Lung (tissue), 12 donors: ENCODE results near the gene DUSP6. TPM values are rescaled to one million over a fixed set of nuclear protein-coding genes. Genes with fewer than 3 reads are reported as not detected.

ENCODE experiments used
- ATAC-seq: fragments of 200-7000 bp; cut with Tn5 transposase; one replicate; pipeline ENCODE4 v1.9.1; 2020; ENCODE audit warnings: moderate number of reproducible peaks; ENCODE audit not compliant: insufficient read depth, low FRiP score
- DNase-seq, 3 donors: peaks; one replicate each; pipeline ENCODE4 v3.0.0-alpha.2; 2013 to 2017
- H3K27ac ChIP-seq, 2 donors: one replicate each; pipeline ENCODE4 v1.5.1; 2013; ENCODE audit warnings: mild to moderate bottlenecking in 2 of 2, moderate library complexity in 2 of 2, control low read depth in 1 of 2, inconsistent platforms in 1 of 2, low read depth in 1 of 2, low read length in 1 of 2
- H3K27me3 ChIP-seq, 3 donors: one replicate each; pipeline ENCODE4 v1.5.1; 2013; ENCODE audit warnings: low read length in 2 of 3; ENCODE audit not compliant: control insufficient read depth in 3 of 3, insufficient read depth in 3 of 3
- H3K36me3 ChIP-seq, 4 donors: one replicate each; pipeline ENCODE4 v1.5.1; 2013; ENCODE audit warnings: low read length in 4 of 4, mild to moderate bottlenecking in 1 of 4, moderate library complexity in 1 of 4; ENCODE audit not compliant: control insufficient read depth in 4 of 4, insufficient read depth in 4 of 4
- H3K4me1 ChIP-seq, 5 donors: one replicate each; pipeline ENCODE4 v1.5.1; 2013; ENCODE audit warnings: low read length in 5 of 5, mild to moderate bottlenecking in 2 of 5, moderate library complexity in 1 of 5; ENCODE audit not compliant: control insufficient read depth in 5 of 5, insufficient read depth in 5 of 5
- H3K4me3 ChIP-seq: one replicate; pipeline ENCODE4 v1.5.1; 2013; ENCODE audit warnings: mild to moderate bottlenecking, control low read depth, moderate library complexity
- H3K9ac ChIP-seq, 2 donors: one replicate each; pipeline ENCODE4 v1.5.1; 2013; ENCODE audit warnings: low read length in 2 of 2, control low read depth in 1 of 2; ENCODE audit not compliant: insufficient read depth in 1 of 2
- H3K9me3 ChIP-seq, 4 donors: one replicate each; pipeline ENCODE4 v1.5.1; 2013; ENCODE audit warnings: low read length in 3 of 4, mild to moderate bottlenecking in 1 of 4, moderate library complexity in 1 of 4; ENCODE audit not compliant: control insufficient read depth in 4 of 4, insufficient read depth in 3 of 4
- CTCF ChIP-seq: IDR thresholded peaks from 2 replicates; pipeline ENCODE4 v1.5.1; 2012; ENCODE audit warnings: mild to moderate bottlenecking; ENCODE audit errors: control extremely low read depth, extremely low read depth
- WGBS, 2 donors: extraction: QIAGEN DNeasy Blood & Tissue Kit; methylation state at CpG; one replicate each; pipeline ENCODE4 v1.1.7; 2013; 5-methylcytosine and 5-hydroxymethylcytosine counted together
- polyA plus RNA-seq, 2 donors: library from polyadenylated mRNA; stranded (reverse); fragments of 200-250 nt; gene quantifications; one replicate each; pipeline ENCODE4 v1.2.1, GENCODE V29; 2013
- total RNA-seq, 2 donors: library from RNA; depleted of rRNA in 1 of 2; stranded (reverse); fragments of >200 nt in 1 of 2; gene quantifications; one replicate each; pipeline ENCODE4 v1.2.1, GENCODE V29; 2014 to 2021
- donor health status: control.
- donor health status: control.
- donor health status: Bipolar disorder and iron deficiency.
- donor health status: healthy.
- donor health status: DM: yes; HTN: yes; CAD: no.

The DUSP6 gene
- total and polyA plus RNA-seq, 4 donors, result 37.8 to 187 (median 155) TPM

GRCh38 chr12:89324437-89324836 is 27.9 kb downstream of the DUSP6 start:
- no peak overlapping the region for H3K27ac ChIP-seq
- H3K9me3 ChIP-seq, result no peaks in the 10 kb centered on the region
- H3K4me3 ChIP-seq, result no peak overlapping the region
- 92 to 94% methylated on average over 7 of the region's 7 CpGs for WGBS, 2 donors
- H3K9ac ChIP-seq, result no peak overlapping the region
- no peak for ATAC-seq
- TF ChIP-seq CTCF, result no peak
- H3K4me1 ChIP-seq, result peaks cover 0 to 47% (median 12%) of the 10 kb centered on the region in 5 donors
- H3K36me3 ChIP-seq, result no peaks in the 10 kb centered on the region
- DNase-seq, result no peak
- H3K27me3 ChIP-seq, result no peaks in the 10 kb centered on the region

- no peak for ATAC-seq
- no peak for DNase-seq
- H3K27me3 ChIP-seq, result no peaks in the 10 kb centered on the region
- no peaks in the 10 kb centered on the region for H3K36me3 ChIP-seq
- 88 to 92% methylated on average over 3 of the region's 3 CpGs for WGBS, 2 donors
- no peak overlapping the region for H3K27ac ChIP-seq
- TF ChIP-seq CTCF, result no peak
- H3K4me3 ChIP-seq, result no peak overlapping the region
- no peaks in the 10 kb centered on the region for H3K9me3 ChIP-seq
- H3K4me1 ChIP-seq, result peaks cover 2 to 52% (median 9%) of the 10 kb centered on the region in 5 donors
- H3K9ac ChIP-seq, result no peak overlapping the region
These were observed 28.6 kb downstream of the DUSP6 start for GRCh38 chr12:89323568-89324218.

GRCh38 chr12:89320735-89321134 is 31.6 kb downstream of the DUSP6 start:
- no peak for TF ChIP-seq CTCF
- H3K36me3 ChIP-seq, result no peaks in the 10 kb centered on the region
- ATAC-seq (no peak), DNase-seq (no peak)
- H3K27me3 ChIP-seq, result no peaks in the 10 kb centered on the region
- WGBS, 2 donors, result 93 to 97% methylated on average over 1 of the region's 1 CpG
- H3K4me1 ChIP-seq, result peaks cover 2 to 43% (median 11%) of the 10 kb centered on the region in 5 donors
- H3K4me3 ChIP-seq, result no peak overlapping the region
- no peak overlapping the region for H3K9ac ChIP-seq
- no peak overlapping the region for H3K27ac ChIP-seq
- H3K9me3 ChIP-seq, result no peaks in the 10 kb centered on the region

- Histone ChIP-seq H3K9me3 (no peaks in the 10 kb centered on the region), H3K9ac (no peak overlapping the region), H3K36me3 (no peaks in the 10 kb centered on the region), H3K27me3 (no peaks in the 10 kb centered on the region), H3K4me3 (no peak overlapping the region), H3K4me1 (peaks cover 2 to 38% (median 2%) of the 10 kb centered on the region in 5 donors), H3K27ac (no peak overlapping the region)
- DNase-seq, result no peak
- 81 to 89% methylated on average over 2 of the region's 2 CpGs for WGBS, 2 donors
- ATAC-seq, result no peak
- no peak for TF ChIP-seq CTCF
These were observed 32.7 kb downstream of the DUSP6 start for GRCh38 chr12:89319606-89320005.
